KOPT-K1 (cell line): ENCODE measurements around the gene ARHGAP12.
A peak's percentile ranks its signal among the peaks of the same experiment; 100 is the strongest.
"Not testable (repeated sequence)": the region's sequence is repeated elsewhere in the genome, so short reads cannot be mapped to it uniquely, and the experiment has no call there.

ENCODE experiments used
- H3K27ac ChIP-seq: fragments of 200-600 bp; sonication (generic); 2 replicates; pipeline ENCODE4 v1.5.1; 2016; ENCODE audit warnings: antibody characterized with exemption, mild to moderate bottlenecking, low read depth, low read length; ENCODE audit not compliant: poor library complexity, severe bottlenecking
- H3K36me3 ChIP-seq: fragments of 200-600 bp; sonication (generic); 2 replicates; pipeline ENCODE4 v1.5.1; 2017; ENCODE audit warnings: antibody characterized with exemption, mild to moderate bottlenecking, low read length, moderate library complexity; ENCODE audit not compliant: insufficient read depth
- H3K9me3 ChIP-seq: fragments of 200-600 bp; sonication (generic); 2 replicates; pipeline ENCODE4 v1.5.1; 2017; ENCODE audit warnings: antibody characterized with exemption, low read length, mild to moderate bottlenecking; ENCODE audit not compliant: insufficient read depth, poor library complexity, severe bottlenecking

ARHGAP12 gene

DNA sequence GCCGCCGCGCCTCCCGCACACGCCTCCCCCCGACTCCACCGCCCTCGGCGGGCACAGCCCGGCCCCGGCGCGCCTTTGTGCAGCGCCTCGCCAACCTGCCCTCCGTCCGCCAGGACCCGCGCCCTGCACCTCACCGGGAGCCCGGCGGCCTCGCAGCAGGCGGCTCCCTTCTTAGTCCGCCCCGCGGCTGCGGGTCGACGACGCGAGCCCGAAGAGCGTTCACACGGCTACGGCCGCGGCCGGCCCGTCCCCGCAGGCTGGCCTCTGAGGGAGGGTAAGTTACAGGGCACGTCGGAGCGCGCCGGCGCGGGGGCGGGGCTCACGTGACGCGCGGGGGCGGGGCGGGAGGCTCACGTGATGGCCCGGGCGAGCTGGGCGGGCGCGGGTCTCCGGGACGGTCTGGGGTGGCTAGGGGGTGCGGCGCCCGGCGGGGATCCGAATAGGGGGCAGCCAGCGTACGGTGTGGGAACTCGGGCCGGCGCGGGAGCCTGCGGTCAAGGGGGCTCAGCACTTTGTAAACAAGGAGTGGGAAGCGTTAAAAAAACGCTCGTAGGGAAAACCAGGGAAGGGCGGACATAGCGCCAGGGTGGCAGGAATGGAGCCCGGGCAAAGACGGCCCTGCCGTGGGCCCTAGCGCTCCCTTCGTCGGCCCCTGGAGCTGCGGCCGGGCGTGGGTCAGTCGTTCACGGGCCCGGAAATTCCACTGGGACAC, at the start of gene ARHGAP12:
TSS of gene ARHGAP12 (minus strand) at position 283 of the 712 bp plus-strand sequence. CDS start 19,976 bp downstream, outside the sequence.
- Histone ChIP-seq H3K36me3 (no peaks in the 10 kb centered on the region), H3K27ac (peak within 1 kb of the TSS; percentile 84), H3K9me3 (no peaks in the 10 kb centered on the region)

DNA sequence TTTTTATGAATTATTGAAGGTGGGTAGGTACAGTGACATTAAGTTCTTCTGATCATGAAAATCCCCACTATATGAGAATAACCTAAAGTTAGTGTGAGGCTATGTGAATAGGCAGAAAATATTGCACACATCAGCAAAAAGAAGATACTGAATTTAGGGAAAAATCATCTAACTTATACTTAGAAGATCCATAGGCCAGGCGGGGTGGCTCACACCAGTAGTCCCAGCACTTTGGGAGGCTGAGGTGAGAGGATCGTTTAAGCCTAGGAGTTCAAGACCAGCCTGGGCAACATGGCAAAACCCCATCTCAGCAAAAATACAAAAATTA, 49.5 kb upstream of the ARHGAP12 start:
- no peak overlapping the region for H3K27ac ChIP-seq
- no peaks in the 10 kb centered on the region for H3K9me3 ChIP-seq

GRCh38 chr10:31977440-31978155, 49.0 kb upstream of the ARHGAP12 start:
- Histone ChIP-seq H3K9me3 (no peaks in the 10 kb centered on the region), H3K27ac (no peak overlapping the region), H3K36me3 (no peaks in the 10 kb centered on the region)

More for the DNA sequence above, 49.5 kb upstream of the ARHGAP12 start:
- no peaks in the 10 kb centered on the region for H3K36me3 ChIP-seq

- Histone ChIP-seq H3K36me3 (no peaks in the 10 kb centered on the region), H3K27ac (peak overlapping the region; percentile 36)
Measured at GRCh38 chr10:31975157-31975765, 46.6 kb upstream of the ARHGAP12 start.

GRCh38 chr10:31974434-31975124, 45.9 kb upstream of the ARHGAP12 start:
- H3K27ac ChIP-seq, result peak overlapping the region; percentile 36
- no peaks in the 10 kb centered on the region for H3K36me3 ChIP-seq
- H3K9me3 ChIP-seq, result no peaks in the 10 kb centered on the region

More at GRCh38 chr10:31975157-31975765, 46.6 kb upstream of the ARHGAP12 start:
- H3K9me3 ChIP-seq, result no peaks in the 10 kb centered on the region

DNA sequence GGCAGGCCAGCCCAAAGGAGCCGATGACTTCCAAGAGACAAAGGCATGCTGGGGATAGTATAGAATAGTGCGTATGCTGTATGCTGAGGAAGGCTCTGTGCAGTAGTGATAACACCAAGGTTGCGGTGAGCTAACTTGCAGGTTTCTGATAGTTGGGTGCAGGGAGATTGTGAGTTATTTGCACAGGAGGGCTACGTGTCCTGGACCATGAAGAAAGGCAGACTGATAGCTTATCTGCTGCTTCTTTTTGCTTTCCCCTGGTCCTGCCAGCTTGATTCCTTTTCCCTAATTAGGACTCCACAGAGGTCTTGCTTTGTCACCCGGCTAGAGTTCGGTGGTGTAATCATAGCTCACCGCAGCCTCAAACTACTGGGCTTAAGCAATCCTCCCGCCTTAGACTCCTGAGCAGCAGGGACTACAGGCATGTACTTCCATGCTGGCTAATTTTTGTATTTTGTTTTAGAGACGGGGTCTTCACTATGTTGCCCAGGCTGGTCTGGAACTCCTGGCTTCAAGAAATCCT, 43.9 kb upstream of the ARHGAP12 start:
- Histone ChIP-seq H3K27ac (no peak overlapping the region), H3K36me3 (no peaks in the 10 kb centered on the region), H3K9me3 (no peaks in the 10 kb centered on the region)

- not testable (repeated sequence) for H3K36me3 ChIP-seq, H3K9me3 ChIP-seq, H3K27ac ChIP-seq
Measured at GRCh38 chr10:31969847-31970246, 41.2 kb upstream of the ARHGAP12 start.

DNA sequence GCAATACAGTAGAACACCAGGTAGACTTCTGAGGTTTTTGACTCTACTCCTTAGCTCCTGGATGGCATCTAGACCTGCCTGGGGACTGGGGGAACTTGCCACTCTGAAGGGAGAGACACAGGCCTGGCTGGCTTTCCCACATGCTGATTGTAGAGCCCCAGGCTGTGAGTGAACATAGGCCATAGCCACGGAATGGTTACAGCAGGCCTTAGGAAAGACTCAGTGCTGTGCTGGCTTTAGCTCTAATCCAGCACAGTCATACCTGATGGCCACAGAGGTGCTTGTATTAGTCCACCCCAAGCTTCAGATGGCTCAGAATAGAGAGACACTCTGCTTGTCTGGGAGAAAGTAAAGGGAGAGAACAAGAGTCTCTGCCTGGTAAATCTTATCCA, 35.0 kb upstream of the ARHGAP12 start:
- H3K9me3 ChIP-seq, result no peaks in the 10 kb centered on the region
- peak overlapping the region; percentile 68 for H3K27ac ChIP-seq
- no peaks in the 10 kb centered on the region for H3K36me3 ChIP-seq

- H3K36me3 ChIP-seq, result no peaks in the 10 kb centered on the region
- no peaks in the 10 kb centered on the region for H3K9me3 ChIP-seq
- H3K27ac ChIP-seq, result peak overlapping the region; percentile 68
Measured at GRCh38 chr10:31962826-31963588, 34.4 kb upstream of the ARHGAP12 start.

DNA sequence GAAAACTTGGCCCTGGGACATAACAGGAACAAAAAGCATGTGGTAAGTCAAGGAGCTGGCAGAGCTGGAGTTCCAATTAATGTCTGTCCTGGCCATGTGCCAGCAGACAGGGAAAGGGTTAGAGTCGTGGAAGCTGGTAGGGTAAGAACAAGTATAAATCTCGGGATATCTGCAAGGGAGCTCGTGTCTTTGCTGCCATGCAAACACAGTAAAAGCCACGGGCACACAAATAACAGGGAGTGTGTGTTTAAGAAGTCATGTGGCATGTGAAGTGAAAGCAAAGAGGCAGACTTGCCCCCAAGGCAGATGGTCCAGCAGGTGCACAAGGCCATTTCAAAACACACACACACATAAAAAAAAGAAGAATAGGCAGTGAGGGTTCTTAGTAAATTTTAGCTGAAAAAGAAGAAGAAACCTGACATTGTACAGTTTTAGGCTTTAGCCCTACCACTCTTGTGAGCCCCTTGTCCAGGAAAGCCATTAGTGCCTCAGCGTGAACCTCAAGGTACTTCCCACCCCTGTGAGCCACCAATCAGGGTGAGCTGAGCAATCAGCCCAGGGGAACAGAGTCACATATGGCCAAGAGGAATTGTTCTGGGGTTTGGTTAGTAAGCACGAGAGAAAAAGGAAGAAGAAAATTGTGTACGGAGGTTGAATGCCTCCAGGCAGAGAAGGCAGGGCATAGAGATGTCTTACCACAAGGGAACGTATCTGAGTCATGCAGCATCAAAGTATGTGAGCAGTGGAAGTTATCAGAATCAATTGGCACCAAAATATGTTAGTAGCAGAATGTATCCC, 32.8 kb upstream of the ARHGAP12 start:
- Histone ChIP-seq H3K9me3 (no peaks in the 10 kb centered on the region), H3K27ac (peak overlapping the region; percentile 68)

DNA sequence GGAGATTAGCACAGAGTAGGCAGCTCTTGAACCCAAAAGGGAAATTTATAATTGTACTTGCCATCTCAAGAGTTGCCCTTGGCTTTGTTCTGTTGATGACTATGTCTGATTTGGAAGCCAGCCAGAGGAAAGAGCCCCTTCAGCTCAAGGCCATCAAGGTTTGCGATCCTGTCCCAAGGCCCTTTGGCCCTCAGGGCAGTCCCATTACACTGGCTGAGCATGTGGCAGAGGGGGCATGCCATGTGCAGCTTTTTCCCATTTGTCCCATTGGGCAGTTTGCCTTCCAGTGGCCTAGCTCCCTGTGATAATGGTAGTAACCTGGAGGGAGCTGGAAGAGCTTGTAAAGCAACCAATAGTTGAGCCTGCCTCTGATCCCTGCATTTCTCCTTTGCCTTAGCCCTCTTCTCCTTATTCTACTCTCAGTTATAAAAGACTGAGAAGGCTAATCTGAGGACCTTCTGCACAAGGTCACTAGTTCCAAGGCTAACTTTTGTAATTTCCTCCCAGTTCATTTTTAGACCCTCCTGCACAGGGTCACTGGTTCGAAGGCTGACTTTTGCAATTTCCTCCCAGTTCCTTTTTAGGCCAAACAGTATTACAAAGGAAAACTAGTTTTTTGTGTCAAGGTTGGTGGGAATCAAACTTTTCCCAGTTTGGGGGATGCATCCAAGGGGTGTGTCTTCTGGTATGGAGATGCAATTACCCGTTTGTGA, 31.0 kb upstream of the ARHGAP12 start:
- no peak overlapping the region for H3K27ac ChIP-seq
- H3K36me3 ChIP-seq, result no peaks in the 10 kb centered on the region
- peaks cover 13% of the 10 kb centered on the region for H3K9me3 ChIP-seq

More for the DNA sequence above, 32.8 kb upstream of the ARHGAP12 start:
- H3K36me3 ChIP-seq, result no peaks in the 10 kb centered on the region

GRCh38 chr10:31958856-31959255, 30.2 kb upstream of the ARHGAP12 start:
- Histone ChIP-seq H3K27ac (no peak overlapping the region), H3K9me3 (peaks cover 21% of the 10 kb centered on the region), H3K36me3 (no peaks in the 10 kb centered on the region)

- H3K36me3 ChIP-seq, result no peaks in the 10 kb centered on the region
- H3K9me3 ChIP-seq, result peaks cover 26% of the 10 kb centered on the region
- no peak overlapping the region for H3K27ac ChIP-seq
Measured at GRCh38 chr10:31956200-31956946, 27.7 kb upstream of the ARHGAP12 start.
